GM19324 (cell line): Measurements from ENCODE around the gene FLACC1.

ENCODE experiments used
- ATAC-seq: cut with Tn5 transposase; IDR thresholded peaks from one replicate; pipeline ENCODE4 v1.9.1; 2021; ENCODE audit warnings: mild to moderate bottlenecking, moderate library complexity; ENCODE audit not compliant: unreplicated experiment, low FRiP score

The FLACC1 gene

GRCh38 chr2:201280191-201281040 lies 76.7 kb downstream of the FLACC1 start:
- no peak for ATAC-seq

DNA sequence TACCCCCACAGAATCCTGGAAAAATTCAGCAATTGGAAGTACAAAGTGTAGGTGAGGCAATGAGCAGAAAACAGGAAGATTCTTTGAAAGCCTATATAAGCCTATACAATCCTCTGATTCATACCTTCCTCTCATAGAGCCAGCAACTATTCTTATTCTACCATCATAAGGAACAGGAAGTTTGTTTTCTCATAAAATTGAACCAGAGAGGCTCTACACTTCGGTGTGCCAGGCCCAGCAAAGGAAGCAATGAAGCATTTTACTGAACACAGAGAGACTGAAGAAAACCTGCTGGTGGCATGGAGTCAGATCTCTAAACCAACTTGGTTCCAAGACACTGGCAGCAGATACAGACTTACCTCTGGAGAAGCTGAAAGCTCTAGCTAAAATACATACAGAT lies 78.1 kb downstream of the FLACC1 start:
- no peak for ATAC-seq

DNA sequence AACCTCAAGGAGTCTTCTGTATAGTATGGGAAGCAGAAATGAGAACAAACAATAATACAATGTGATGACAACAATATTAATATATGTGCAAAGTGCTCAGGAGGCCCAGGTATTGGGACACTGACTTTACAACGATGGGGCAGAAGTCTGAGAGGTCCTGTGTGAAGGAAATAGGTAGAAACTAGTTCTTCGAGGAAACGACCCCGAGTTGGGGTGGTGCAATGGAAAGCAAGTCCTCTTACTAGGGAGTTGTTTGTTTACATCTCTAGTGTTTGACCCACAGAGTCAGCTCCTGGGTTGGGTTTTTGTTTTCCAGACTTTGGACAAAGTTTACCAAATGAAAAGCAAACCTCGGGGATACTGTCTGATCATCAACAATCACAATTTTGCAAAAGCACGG lies 80.6 kb downstream of the FLACC1 start:
- ATAC-seq, result no peak

- no peak for ATAC-seq
These were observed 81.2 kb downstream of the FLACC1 start for GRCh38 chr2:201275990-201276389.

GRCh38 chr2:201275069-201275468 lies 82.1 kb downstream of the FLACC1 start:
- ATAC-seq, result no peak

DNA sequence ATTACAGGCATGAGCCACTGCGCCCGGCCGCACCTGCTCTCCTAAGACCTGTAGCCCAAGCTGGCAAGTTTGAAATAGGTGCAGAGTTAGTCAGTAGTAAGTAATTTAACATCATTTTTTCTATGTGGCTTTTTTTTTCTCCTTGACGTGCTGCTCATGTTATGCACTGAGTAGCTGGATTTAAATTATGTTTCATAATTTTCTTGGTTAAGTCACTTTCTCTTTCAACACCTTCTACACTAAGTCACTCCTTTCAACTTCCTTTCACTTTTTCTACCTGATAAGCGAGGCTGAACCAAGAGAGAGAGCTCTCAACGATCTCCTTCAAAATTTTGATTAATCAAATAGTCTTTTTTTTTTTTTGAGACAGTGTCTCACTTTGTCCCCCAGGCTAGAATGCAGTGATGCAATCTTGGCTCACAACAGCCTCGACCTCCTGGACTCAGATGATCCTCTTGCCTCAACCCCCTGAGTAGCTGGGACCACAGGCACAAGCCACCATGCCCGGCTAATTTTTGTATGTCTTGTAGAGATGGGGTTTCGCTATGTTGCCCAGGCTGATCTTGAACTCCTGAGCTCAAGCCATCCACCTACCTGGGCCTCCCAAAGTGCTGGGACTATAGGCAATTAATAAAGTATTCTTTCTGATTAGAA lies 83.7 kb downstream of the FLACC1 start:
- ATAC-seq, result no peak

DNA sequence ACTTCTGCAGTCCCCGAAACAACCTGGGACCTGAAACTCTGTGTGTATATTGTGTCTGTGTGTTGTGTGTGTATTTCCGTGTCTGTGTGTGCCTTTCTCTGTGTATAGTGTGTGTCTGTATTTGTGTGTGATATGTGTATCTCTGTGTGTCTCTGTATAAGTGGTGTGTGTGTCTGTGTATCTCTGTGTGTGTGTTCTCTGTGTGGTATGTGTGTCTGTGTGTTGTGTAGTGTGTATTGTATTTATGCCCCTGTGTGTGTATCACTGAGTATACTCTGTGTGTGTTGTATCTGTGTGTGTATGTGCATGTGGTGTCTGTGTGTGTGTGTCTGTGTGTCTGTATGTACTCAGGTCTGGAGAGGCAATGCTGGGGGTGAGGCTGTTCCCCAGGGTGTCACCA lies 85.2 kb downstream of the FLACC1 start:
- ATAC-seq, result no peak

GRCh38 chr2:201270293-201271001 lies 86.7 kb downstream of the FLACC1 start:
- ATAC-seq, result no peak

DNA sequence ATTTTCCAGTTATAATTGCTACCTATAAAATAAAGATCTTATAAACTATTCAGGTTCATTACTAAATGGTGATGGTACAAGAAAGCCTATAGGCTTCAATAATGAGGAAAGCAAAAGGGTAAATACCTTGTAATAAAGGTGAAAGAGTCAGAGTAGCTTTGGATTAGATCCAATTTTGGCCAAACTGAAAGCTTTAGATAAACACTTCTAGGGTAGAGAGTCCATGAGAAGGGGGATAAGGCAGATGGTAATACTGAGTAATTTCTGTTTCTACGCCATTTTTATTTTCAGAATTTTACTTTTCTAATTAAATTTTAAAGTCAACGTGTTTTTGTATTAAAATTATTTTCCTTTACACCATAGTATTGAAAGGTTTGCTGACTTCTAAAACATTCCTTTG lies 87.4 kb downstream of the FLACC1 start:
- ATAC-seq, result no peak

- no peak for ATAC-seq
These were observed 89.7 kb downstream of the FLACC1 start for GRCh38 chr2:201267278-201268030.

- ATAC-seq, result no peak
These were observed 90.5 kb downstream of the FLACC1 start for GRCh38 chr2:201266629-201267028.

DNA sequence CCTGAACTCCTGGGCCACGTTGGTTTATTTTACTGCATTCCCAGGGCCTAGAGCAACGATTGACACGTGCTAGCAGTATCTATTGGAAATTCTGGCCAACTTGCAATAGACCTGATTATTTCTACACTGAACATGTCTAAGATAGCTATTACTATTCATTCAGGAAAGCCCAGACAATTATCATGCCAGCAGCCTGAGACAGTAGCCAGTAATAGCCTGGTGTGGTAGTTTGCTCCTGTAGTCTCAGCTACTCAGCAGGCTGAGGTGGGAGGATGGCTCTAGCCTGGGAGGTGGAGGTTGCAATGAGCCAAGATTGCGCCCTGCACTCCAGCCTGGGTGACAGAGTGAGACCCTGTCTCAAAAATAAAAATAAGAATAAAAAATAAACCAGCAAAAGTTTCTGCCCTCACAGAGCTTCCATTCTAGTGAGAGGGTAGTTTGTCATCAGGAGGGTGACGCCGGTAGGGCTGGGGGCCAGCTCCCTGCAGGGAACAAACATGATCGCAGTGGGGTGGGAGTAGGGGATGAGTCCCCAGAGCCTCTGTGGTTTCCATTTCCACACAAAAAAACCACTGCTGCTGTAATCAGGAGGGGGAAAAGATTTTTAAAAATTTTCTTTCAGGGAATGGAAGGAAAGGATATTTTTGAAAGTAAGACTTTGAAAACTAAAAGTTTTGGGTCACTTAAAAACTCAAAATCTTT lies 92.5 kb downstream of the FLACC1 start:
- no peak for ATAC-seq

- no peak for ATAC-seq
These were observed 93.4 kb downstream of the FLACC1 start for GRCh38 chr2:201263779-201264178.

- no peak for ATAC-seq
These were observed 94.4 kb downstream of the FLACC1 start for GRCh38 chr2:201262718-201263117.

- ATAC-seq, result no peak
These were observed 95.2 kb downstream of the FLACC1 start for GRCh38 chr2:201261906-201262305.

GRCh38 chr2:201261471-201261870 lies 95.7 kb downstream of the FLACC1 start:
- no peak for ATAC-seq

- ATAC-seq, result peak; percentile 36
These were observed 96.8 kb downstream of the FLACC1 start, which contains the start of gene CASP8 for GRCh38 chr2:201260302-201260800. Gene CASP8 (plus strand): TSS chr2:201260536. CDS start chr2:201266487, 5,951 bp downstream.

DNA sequence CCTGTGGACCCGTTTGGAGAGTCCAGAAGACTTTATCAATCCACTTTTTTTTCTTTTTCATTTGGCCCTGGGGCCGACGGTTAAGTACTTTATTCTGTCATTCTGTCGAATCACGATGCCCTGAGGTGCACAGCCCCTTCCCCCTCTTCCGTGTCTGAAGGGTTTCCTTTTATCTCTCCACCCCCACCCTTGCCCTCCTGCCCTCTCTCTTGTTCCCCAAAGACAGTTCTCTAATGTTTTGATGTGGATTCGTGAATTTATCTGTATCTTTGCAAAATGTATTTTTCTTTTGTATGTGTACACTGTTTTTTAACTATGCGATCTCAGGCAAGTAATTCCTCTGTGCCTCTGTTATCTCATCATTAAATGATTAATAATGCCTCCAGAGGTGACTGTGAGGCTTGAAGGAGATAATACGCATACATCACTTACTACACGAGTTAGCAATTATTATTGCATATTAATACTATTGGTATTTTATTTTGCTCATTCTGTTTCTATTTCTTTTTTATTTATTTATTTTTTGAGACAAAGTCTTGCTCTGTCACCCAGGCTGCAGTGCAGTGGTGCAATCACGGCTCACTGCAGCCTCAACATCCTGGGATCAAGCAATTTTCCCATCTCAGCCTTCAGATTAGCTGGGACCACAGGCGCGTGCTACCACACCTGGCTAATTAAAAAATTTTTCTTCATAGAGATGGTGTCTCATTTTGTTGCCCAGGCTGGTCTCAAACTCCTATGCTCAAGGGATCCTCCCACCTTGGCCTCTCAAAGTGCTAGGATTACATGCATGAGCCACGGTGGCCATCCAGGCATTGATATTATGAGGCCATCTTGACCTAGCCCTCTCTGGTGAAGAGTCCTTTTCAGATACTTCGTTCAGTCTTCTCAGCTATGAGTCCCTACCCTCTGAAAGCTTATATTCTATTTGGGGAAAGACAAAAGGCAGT lies 98.2 kb downstream of the FLACC1 start:
- ATAC-seq, result no peak
